HCT116 (cell line): Measurements from ENCODE around the gene PLD1. TPM values are rescaled to one million over a fixed set of nuclear protein-coding genes. Genes with fewer than 3 reads are reported as not detected.

Experiments
- ATAC-seq: fragments of 200-7000 bp; cut with Tn5 transposase; 2 replicates; pipeline ENCODE4 v1.9.1; 2020; ENCODE audit warnings: mild to moderate bottlenecking, moderate library complexity
- BruUV-seq: library from RNA; stranded (reverse); fragments of 400-500 nt; replicated peaks from 2 replicates; lab custom pipeline; 2021; lab: Mats Ljungman, UMichigan
- CTCF ChIA-PET: fragments of 300-600 bp; sonication (Branson Sonifier 250); formaldehyde crosslinking; loops from one replicate; lab custom pipeline; 2021; ENCODE audit warnings: antibody characterized with exemption; lab: Charles Lee
- POLR2A ChIA-PET: fragments of 300-600, 350-600 bp; sonication (Branson Sonifier 250); formaldehyde crosslinking; loops from one replicate; lab custom pipeline; 2021; ENCODE audit warnings: antibody characterized with exemption; lab: Charles Lee
- RAD21 ChIA-PET, 2 experiments: fragments of 300-600 bp; sonication (Branson Sonifier 250); formaldehyde crosslinking; loops; one replicate each; lab custom pipeline; 2023; ENCODE audit warnings: low total read pairs in 2 of 2; ENCODE audit not compliant: uncharacterized antibody in 2 of 2, unreplicated experiment in 2 of 2, low non-redundant PET in 1 of 2; lab: Charles Lee
- DNase-seq: peaks from one replicate; pipeline ENCODE4 v3.0.0-alpha.2; 2010; ENCODE audit warnings: low read depth, low spot score
- H2AFZ ChIP-seq: fragments of 200-600 bp; shearing (Covaris generic), sonication (generic); 2 replicates; pipeline ENCODE4 v1.6.1; 2017; ENCODE audit warnings: low read depth, mixed run types, mixed read lengths, antibody characterized with exemption, low read length; ENCODE audit not compliant: poor library complexity, severe bottlenecking
- H3K27ac ChIP-seq: 2 replicates; pipeline ENCODE4 v1.5.1; 2012; ENCODE audit warnings: low read depth, low read length
- H3K27me3 ChIP-seq: fragments of 200-600 bp; sonication (generic); 2 replicates; pipeline ENCODE4 v1.6.1; 2016; ENCODE audit warnings: mixed run types, low read length, mixed read lengths; ENCODE audit not compliant: insufficient read depth
- H3K36me3 ChIP-seq, 2 experiments: fragments of 200-500 bp in 1 of 2; fragments of 200-600 bp in 1 of 2; sonication (Bioruptor generic) in 1 of 2; sonication (generic) in 1 of 2; 2 replicates each; pipeline versions ENCODE4 v1.5.1 to v1.6.1; 2014 to 2016; ENCODE audit warnings: low read length in 2 of 2, inconsistent platforms in 1 of 2, mixed read lengths in 1 of 2, mixed run types in 1 of 2; ENCODE audit not compliant: insufficient read depth in 2 of 2, control insufficient read depth in 1 of 2
- H3K4me1 ChIP-seq, 2 experiments: fragments of 200-600 bp in 1 of 2; sonication (generic) in 1 of 2; 2 replicates each; pipeline versions ENCODE4 v1.5.1 to v1.6.1; 2012 to 2017; ENCODE audit warnings: low read length in 2 of 2, inconsistent platforms in 1 of 2, mild to moderate bottlenecking in 1 of 2, mixed read lengths in 1 of 2, mixed run types in 1 of 2, moderate library complexity in 1 of 2; ENCODE audit not compliant: insufficient read depth in 2 of 2, control insufficient read depth in 1 of 2
- H3K4me2 ChIP-seq: fragments of 200-600 bp; sonication (generic); 2 replicates; pipeline ENCODE4 v1.6.1; 2017; ENCODE audit warnings: mixed run types, low read length, mixed read lengths
- H3K4me3 ChIP-seq, 2 experiments: fragments of 200-600 bp in 1 of 2; sonication (generic) in 1 of 2; replicated peaks in 1 of 2; 2 replicates each; pipeline ENCODE4 v1.5.1; 2011 to 2016; ENCODE audit warnings: low read length in 2 of 2, control low read depth in 1 of 2, low read depth in 1 of 2, mild to moderate bottlenecking in 1 of 2, mixed read lengths in 1 of 2, mixed run types in 1 of 2
- H3K79me2 ChIP-seq: fragments of 200-600 bp; sonication (generic); 2 replicates; pipeline ENCODE4 v1.6.1; 2017; ENCODE audit warnings: mild to moderate bottlenecking, mixed run types, low read length, moderate library complexity, mixed read lengths; ENCODE audit not compliant: insufficient read depth
- H3K9ac ChIP-seq: fragments of 200-600 bp; sonication (generic); 2 replicates; pipeline ENCODE4 v1.6.1; 2016; ENCODE audit warnings: low read length, mixed read lengths
- H3K9me2 ChIP-seq: fragments of 200-600 bp; sonication (generic), shearing (Covaris generic); 2 replicates; pipeline ENCODE4 v1.6.1; 2017; ENCODE audit warnings: mixed run types, mild to moderate bottlenecking, moderate library complexity; ENCODE audit not compliant: insufficient read depth
- H3K9me3 ChIP-seq, 2 experiments: fragments of 200-500 bp in 1 of 2; fragments of 200-600 bp in 1 of 2; sonication (Bioruptor generic) in 1 of 2; sonication (generic) in 1 of 2; 2 replicates each; pipeline ENCODE4 v1.6.1; 2014 to 2017; ENCODE audit warnings: low read length in 2 of 2, mixed read lengths in 2 of 2, inconsistent platforms in 1 of 2, low read depth in 1 of 2, mild to moderate bottlenecking in 1 of 2, mixed run types in 1 of 2, moderate library complexity in 1 of 2; ENCODE audit not compliant: control insufficient read depth in 1 of 2, insufficient read depth in 1 of 2
- H4K20me1 ChIP-seq: fragments of 200-600 bp; sonication (generic), shearing (Covaris generic); 2 replicates; pipeline ENCODE4 v1.6.1; 2017; ENCODE audit warnings: mixed run types, mild to moderate bottlenecking, moderate library complexity; ENCODE audit not compliant: insufficient read depth
- CBX3 ChIP-seq: IDR thresholded peaks from 2 replicates; pipeline ENCODE4 v1.6.1; 2012; ENCODE audit warnings: low read depth
- CEBPB ChIP-seq: IDR thresholded peaks from 2 replicates; pipeline ENCODE4 v1.6.1; 2012; ENCODE audit warnings: low read depth
- EGR1 ChIP-seq: IDR thresholded peaks from 2 replicates; pipeline ENCODE4 v1.6.1; 2012; ENCODE audit warnings: low read depth
- ELF1 ChIP-seq: IDR thresholded peaks from 2 replicates; pipeline ENCODE4 v1.6.1; 2012; ENCODE audit warnings: low read depth, borderline replicate concordance
- EZH2 ChIP-seq: fragments of 200-600 bp; sonication (generic); IDR thresholded peaks from 2 replicates; pipeline ENCODE4 v1.6.1; 2017; ENCODE audit warnings: antibody characterized with exemption, mixed run types
- EZH2phosphoT487 ChIP-seq: fragments of 200-600 bp; IDR thresholded peaks from 2 replicates; pipeline ENCODE4 v1.6.1; 2018; ENCODE audit warnings: antibody characterized with exemption, borderline replicate concordance
- FOSL1 ChIP-seq: IDR thresholded peaks from 2 replicates; pipeline ENCODE4 v1.6.1; 2012; ENCODE audit warnings: low read depth
- POLR2A ChIP-seq: IDR thresholded peaks from 2 replicates; pipeline ENCODE4 v1.7.0; 2011; ENCODE audit warnings: borderline replicate concordance; ENCODE audit not compliant: insufficient read depth, insufficient read length; ENCODE audit errors: extremely low read depth
- POLR2AphosphoS5 ChIP-seq: IDR thresholded peaks from 2 replicates; pipeline ENCODE4 v1.6.1; 2011; ENCODE audit warnings: mild to moderate bottlenecking, low read depth, low read length, moderate library complexity
- RAD21 ChIP-seq: IDR thresholded peaks from 2 replicates; pipeline ENCODE4 v1.6.1; 2012; ENCODE audit warnings: low read depth, mild to moderate bottlenecking
- SP1 ChIP-seq: IDR thresholded peaks from 2 replicates; pipeline ENCODE4 v1.6.1; 2012; ENCODE audit warnings: low read depth
- TCF7L2 ChIP-seq: IDR thresholded peaks from 2 replicates; pipeline ENCODE4 v1.7.0; 2011; ENCODE audit warnings: borderline replicate concordance, inconsistent platforms; ENCODE audit not compliant: insufficient read depth, insufficient read length; ENCODE audit errors: extremely low read depth
- ZFX ChIP-seq: fragments of 450-650 bp; IDR thresholded peaks from 2 replicates; pipeline ENCODE4 v1.6.1; 2017
- ZNF274 ChIP-seq: fragments of 200-500 bp; sonication (Bioruptor generic); IDR thresholded peaks from 2 replicates; pipeline ENCODE4 v1.6.1; 2014; ENCODE audit warnings: mild to moderate bottlenecking, low read depth, low read length, inconsistent platforms
- intact Hi-C: fragments of 100-400 bp; cut with micrococcal nuclease; formaldehyde crosslinking; loops from 2 replicates; pipeline ENCODE4 v1.10.0; 2022
- total RNA-seq: library from RNA; stranded (reverse); gene quantifications from one replicate; pipeline ENCODE4 v1.2.1, GENCODE V29; 2021; ENCODE audit not compliant: unreplicated experiment
- TF ChIP-seq, protein P1 (sequence below): IDR thresholded peaks from 2 replicates; pipeline ENCODE4 v1.6.1; 2012
- TF ChIP-seq, protein P2 (sequence below): IDR thresholded peaks from 2 replicates; pipeline ENCODE4 v1.6.1; 2012
- TF ChIP-seq, protein P3 (sequence below), 3 experiments: fragments of 200-600 bp in 1 of 3; sonication (generic) in 1 of 3; IDR thresholded peaks in 2 of 3; conservative IDR thresholded peaks in 1 of 3; 2 replicates each; pipeline ENCODE4 v1.5.1; 2012 to 2017; ENCODE audit warnings: low read depth in 2 of 3, low read length in 2 of 3, antibody characterized with exemption in 1 of 3, borderline replicate concordance in 1 of 3, control low read depth in 1 of 3, mild to moderate bottlenecking in 1 of 3, mixed read lengths in 1 of 3, mixed run types in 1 of 3, moderate library complexity in 1 of 3; ENCODE audit not compliant: insufficient read depth in 1 of 3
- TF ChIP-seq, protein P4 (sequence below): IDR thresholded peaks from 2 replicates; pipeline ENCODE4 v1.6.1; 2011; ENCODE audit warnings: mild to moderate bottlenecking, low read length, moderate library complexity; ENCODE audit not compliant: insufficient replicate concordance; ENCODE audit errors: extremely low read depth

PLD1 gene
- total RNA-seq, 1 experiment from 2014 or later = 8.4 TPM

DNA sequence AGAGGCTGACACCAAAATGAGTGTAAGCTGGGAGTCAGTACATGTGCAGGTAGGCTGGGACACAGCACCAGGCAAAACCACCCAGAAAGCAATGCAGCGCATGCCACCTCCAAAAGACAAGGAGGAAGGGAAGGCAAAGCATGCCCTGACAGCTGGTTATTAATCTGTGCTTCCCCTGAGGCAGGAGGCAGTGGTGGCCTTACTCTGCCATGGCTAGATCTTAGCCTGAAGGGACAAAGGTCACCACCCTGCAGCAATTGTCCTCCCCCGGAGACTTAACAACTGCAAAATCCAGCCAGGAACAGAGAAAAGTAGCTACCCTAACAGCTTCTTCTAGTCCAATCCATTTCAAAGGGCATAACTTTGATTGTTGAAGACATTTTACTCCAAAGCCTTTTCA lies 73.7 kb downstream of the PLD1 start:
- Histone ChIP-seq H3K4me3 (no peak overlapping the region), H2AFZ (no peak overlapping the region)
- intact Hi-C loops = no loop called here
- POLR2A ChIA-PET = no interaction called here
- TF ChIP-seq, protein P1, sequence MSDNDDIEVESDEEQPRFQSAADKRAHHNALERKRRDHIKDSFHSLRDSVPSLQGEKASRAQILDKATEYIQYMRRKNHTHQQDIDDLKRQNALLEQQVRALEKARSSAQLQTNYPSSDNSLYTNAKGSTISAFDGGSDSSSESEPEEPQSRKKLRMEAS = no peak
- TF ChIP-seq, protein P2, sequence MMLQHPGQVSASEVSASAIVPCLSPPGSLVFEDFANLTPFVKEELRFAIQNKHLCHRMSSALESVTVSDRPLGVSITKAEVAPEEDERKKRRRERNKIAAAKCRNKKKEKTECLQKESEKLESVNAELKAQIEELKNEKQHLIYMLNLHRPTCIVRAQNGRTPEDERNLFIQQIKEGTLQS = no peak
- TF ChIP-seq, protein P3, sequence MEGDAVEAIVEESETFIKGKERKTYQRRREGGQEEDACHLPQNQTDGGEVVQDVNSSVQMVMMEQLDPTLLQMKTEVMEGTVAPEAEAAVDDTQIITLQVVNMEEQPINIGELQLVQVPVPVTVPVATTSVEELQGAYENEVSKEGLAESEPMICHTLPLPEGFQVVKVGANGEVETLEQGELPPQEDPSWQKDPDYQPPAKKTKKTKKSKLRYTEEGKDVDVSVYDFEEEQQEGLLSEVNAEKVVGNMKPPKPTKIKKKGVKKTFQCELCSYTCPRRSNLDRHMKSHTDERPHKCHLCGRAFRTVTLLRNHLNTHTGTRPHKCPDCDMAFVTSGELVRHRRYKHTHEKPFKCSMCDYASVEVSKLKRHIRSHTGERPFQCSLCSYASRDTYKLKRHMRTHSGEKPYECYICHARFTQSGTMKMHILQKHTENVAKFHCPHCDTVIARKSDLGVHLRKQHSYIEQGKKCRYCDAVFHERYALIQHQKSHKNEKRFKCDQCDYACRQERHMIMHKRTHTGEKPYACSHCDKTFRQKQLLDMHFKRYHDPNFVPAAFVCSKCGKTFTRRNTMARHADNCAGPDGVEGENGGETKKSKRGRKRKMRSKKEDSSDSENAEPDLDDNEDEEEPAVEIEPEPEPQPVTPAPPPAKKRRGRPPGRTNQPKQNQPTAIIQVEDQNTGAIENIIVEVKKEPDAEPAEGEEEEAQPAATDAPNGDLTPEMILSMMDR (IDR thresholded peaks at IDR 0.05 in 2 of 3, conservative IDR thresholded peaks at IDR 0.05 in 1 of 3; ENCODE audit: borderline replicate concordance in 1 of 3, insufficient read depth in 1 of 3, low read depth in 2 of 3, low read length in 2 of 3) = no peak
- no peak for TF ChIP-seq ELF1
- TF ChIP-seq, protein P4, sequence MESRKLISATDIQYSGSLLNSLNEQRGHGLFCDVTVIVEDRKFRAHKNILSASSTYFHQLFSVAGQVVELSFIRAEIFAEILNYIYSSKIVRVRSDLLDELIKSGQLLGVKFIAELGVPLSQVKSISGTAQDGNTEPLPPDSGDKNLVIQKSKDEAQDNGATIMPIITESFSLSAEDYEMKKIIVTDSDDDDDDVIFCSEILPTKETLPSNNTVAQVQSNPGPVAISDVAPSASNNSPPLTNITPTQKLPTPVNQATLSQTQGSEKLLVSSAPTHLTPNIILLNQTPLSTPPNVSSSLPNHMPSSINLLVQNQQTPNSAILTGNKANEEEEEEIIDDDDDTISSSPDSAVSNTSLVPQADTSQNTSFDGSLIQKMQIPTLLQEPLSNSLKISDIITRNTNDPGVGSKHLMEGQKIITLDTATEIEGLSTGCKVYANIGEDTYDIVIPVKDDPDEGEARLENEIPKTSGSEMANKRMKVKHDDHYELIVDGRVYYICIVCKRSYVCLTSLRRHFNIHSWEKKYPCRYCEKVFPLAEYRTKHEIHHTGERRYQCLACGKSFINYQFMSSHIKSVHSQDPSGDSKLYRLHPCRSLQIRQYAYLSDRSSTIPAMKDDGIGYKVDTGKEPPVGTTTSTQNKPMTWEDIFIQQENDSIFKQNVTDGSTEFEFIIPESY = no peak
- TF ChIP-seq EZH2phosphoT487 = no peak
- no peak for TF ChIP-seq ZFX
- no peak for TF ChIP-seq POLR2AphosphoS5
- TF ChIP-seq CBX3 = no peak
- no peak for TF ChIP-seq RAD21
- TF ChIP-seq FOSL1 = no peak
- no peak for TF ChIP-seq CEBPB
- no peak for TF ChIP-seq EZH2
- no peak for TF ChIP-seq SP1
- no peak for TF ChIP-seq EGR1
- TF ChIP-seq ZNF274 = no peak
- no peak for TF ChIP-seq POLR2A
- TF ChIP-seq TCF7L2 = no peak
- TF ChIP-seq, all 23 proteins: peak for 0
- no peak overlapping the region for H3K27ac ChIP-seq
- ATAC-seq (no peak), DNase-seq (no peak)
- no peaks in the 10 kb centered on the region for H3K36me3 ChIP-seq
- no peaks in the 10 kb centered on the region for H3K4me1 ChIP-seq
- no peaks in the 10 kb centered on the region for H3K9me2 ChIP-seq
- no peak overlapping the region for H3K9ac ChIP-seq
- no peaks in the 10 kb centered on the region for H3K79me2 ChIP-seq
- H3K4me2 ChIP-seq = no peak overlapping the region
- no peaks in the 10 kb centered on the region for H3K27me3 ChIP-seq
- RAD21 ChIA-PET = no interaction called here
- BruUV-seq = no TSS peak
- CTCF ChIA-PET = no interaction called here
- no peaks in the 10 kb centered on the region for H3K9me3 ChIP-seq
- H4K20me1 ChIP-seq = no peaks in the 10 kb centered on the region
